ENCODE measurements around the gene ACAA2. TPM values are rescaled to one million over a fixed set of nuclear protein-coding genes. Genes with fewer than 3 reads are reported as not detected.

The ACAA2 gene
- total RNA-seq, 1 donor from 2014 or later: 91.9 TPM

GRCh38 chr18:49753643-49754042, 59.7 kb downstream of the ACAA2 start:
- H3F3A ChIP-seq (ENCODE audit: low read depth): no peaks in the 10 kb centered on the region
- no peak for TF ChIP-seq EZH2phosphoT487 (IDR thresholded peaks at IDR 0.05)
- TF ChIP-seq EZH2 (IDR thresholded peaks at IDR 0.05): no peak
- no peak for TF ChIP-seq CTCF (IDR thresholded peaks at IDR 0.05)
- no peaks in the 10 kb centered on the region for H3K4me1 ChIP-seq
- no peak overlapping the region for H2AFZ ChIP-seq (replicated peaks)
- Mint-ChIP-seq H3K36me3 (no peaks in the 10 kb centered on the region), H3K9me3 (no peaks in the 10 kb centered on the region), H3K27ac (no peak overlapping the region), H3K4me3 (no peak overlapping the region), H3K4me1 (peaks cover 15% of the 10 kb centered on the region), H3K27me3 (ENCODE audit: insufficient read depth, low read depth) (peaks cover 9% of the 10 kb centered on the region)
- no peaks in the 10 kb centered on the region for H3K79me2 ChIP-seq (ENCODE audit: low read depth)
- H3K4me2 ChIP-seq: no peak overlapping the region
- H3K9me3 ChIP-seq (ENCODE audit: low read depth): no peaks in the 10 kb centered on the region
- H4K20me1 ChIP-seq (ENCODE audit: low read depth): no peaks in the 10 kb centered on the region
- H3K27ac ChIP-seq: no peak overlapping the region
- no peak overlapping the region for H3K9ac ChIP-seq
- no peaks in the 10 kb centered on the region for H3K36me3 ChIP-seq
- no peak for DNase-seq (ENCODE audit: low spot score)
- H3K4me3 ChIP-seq: no peak overlapping the region
- no peaks in the 10 kb centered on the region for H3K27me3 ChIP-seq

- no peaks in the 10 kb centered on the region for H3K4me1 ChIP-seq
- H3K4me2 ChIP-seq: no peak overlapping the region
- H3K9me3 ChIP-seq (ENCODE audit: low read depth): no peaks in the 10 kb centered on the region
- H2AFZ ChIP-seq (replicated peaks): no peak overlapping the region
- no peak overlapping the region for H3K27ac ChIP-seq
- H3K27me3 Mint-ChIP-seq (ENCODE audit: insufficient read depth, low read depth): peaks cover 9% of the 10 kb centered on the region
- H3K36me3 Mint-ChIP-seq: no peaks in the 10 kb centered on the region
- no peaks in the 10 kb centered on the region for H3K9me3 Mint-ChIP-seq
- no peaks in the 10 kb centered on the region for H3K36me3 ChIP-seq
- no peak for DNase-seq (ENCODE audit: low spot score)
- H3F3A ChIP-seq (ENCODE audit: low read depth): no peaks in the 10 kb centered on the region
- no peaks in the 10 kb centered on the region for H3K79me2 ChIP-seq (ENCODE audit: low read depth)
- no peak overlapping the region for H3K4me3 Mint-ChIP-seq
- TF ChIP-seq EZH2 (IDR thresholded peaks at IDR 0.05): no peak
- no peak for TF ChIP-seq EZH2phosphoT487 (IDR thresholded peaks at IDR 0.05)
- no peak for TF ChIP-seq CTCF (IDR thresholded peaks at IDR 0.05)
- peak overlapping the region; percentile 31 for H3K27ac Mint-ChIP-seq
- H3K9ac ChIP-seq: no peak overlapping the region
- H3K4me1 Mint-ChIP-seq: peaks cover 7% of the 10 kb centered on the region
- no peaks in the 10 kb centered on the region for H4K20me1 ChIP-seq (ENCODE audit: low read depth)
- no peaks in the 10 kb centered on the region for H3K27me3 ChIP-seq
- H3K4me3 ChIP-seq: no peak overlapping the region
Measured at GRCh38 chr18:49752095-49752457, 61.3 kb downstream of the ACAA2 start.

DNA sequence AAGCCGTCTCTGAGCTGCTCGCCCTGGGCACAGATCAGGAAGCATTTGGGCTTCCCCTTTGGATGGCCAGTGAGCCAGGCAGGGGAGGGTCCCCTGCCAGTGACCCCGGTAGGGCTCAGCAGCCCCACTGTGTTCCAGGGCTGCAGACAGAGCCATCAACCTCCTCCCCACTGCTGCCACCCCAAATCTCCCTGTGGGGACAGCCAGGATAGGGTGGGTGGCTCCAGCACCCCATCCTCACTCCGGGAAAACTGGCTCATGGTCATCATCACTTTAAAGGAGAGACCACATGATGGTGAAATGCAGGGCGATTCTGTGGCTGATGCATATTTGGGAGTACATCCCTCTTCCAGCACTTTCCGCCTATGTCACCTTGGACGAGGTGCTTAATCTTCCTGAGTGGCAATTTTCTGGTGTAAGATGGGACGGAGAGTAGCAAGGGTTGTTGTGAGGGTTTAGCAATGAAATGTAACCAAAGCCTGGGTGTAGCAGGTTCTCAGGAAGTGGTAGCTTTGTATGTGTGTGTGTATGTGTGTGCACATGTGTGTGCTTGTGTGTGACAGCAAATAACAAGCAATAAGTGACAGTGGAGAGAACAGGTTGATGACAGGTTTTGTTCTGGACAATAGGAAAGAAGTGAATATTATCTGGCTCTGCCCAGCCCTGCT, 61.8 kb downstream of the ACAA2 start:
- no peaks in the 10 kb centered on the region for H3K4me1 ChIP-seq
- Mint-ChIP-seq H3K9me3 (peaks cover 4% of the 10 kb centered on the region), H3K27ac (peak overlapping the region; percentile 31), H3K36me3 (no peaks in the 10 kb centered on the region), H3K27me3 (ENCODE audit: insufficient read depth, low read depth) (peaks cover 13% of the 10 kb centered on the region), H3K4me3 (no peak overlapping the region), H3K4me1 (peaks cover 9% of the 10 kb centered on the region)
- H4K20me1 ChIP-seq (ENCODE audit: low read depth): no peaks in the 10 kb centered on the region
- no peaks in the 10 kb centered on the region for H3K36me3 ChIP-seq
- no peak overlapping the region for H2AFZ ChIP-seq (replicated peaks)
- H3K27me3 ChIP-seq: no peaks in the 10 kb centered on the region
- no peaks in the 10 kb centered on the region for H3K9me3 ChIP-seq (ENCODE audit: low read depth)
- H3K27ac ChIP-seq: no peak overlapping the region
- no peaks in the 10 kb centered on the region for H3F3A ChIP-seq (ENCODE audit: low read depth)
- TF ChIP-seq CTCF (IDR thresholded peaks at IDR 0.05) (no peak), EZH2 (IDR thresholded peaks at IDR 0.05) (no peak), EZH2phosphoT487 (IDR thresholded peaks at IDR 0.05) (no peak)
- no peak overlapping the region for H3K9ac ChIP-seq
- H3K4me2 ChIP-seq: no peak overlapping the region
- no peak overlapping the region for H3K4me3 ChIP-seq
- no peaks in the 10 kb centered on the region for H3K79me2 ChIP-seq (ENCODE audit: low read depth)
- DNase-seq (ENCODE audit: low spot score): no peak

All from neural progenitor cell (in vitro differentiated cells).